GM18499 (cell line): ENCODE measurements around the gene E4F1.
"Not testable (repeated sequence)": the region's sequence is repeated elsewhere in the genome, so short reads cannot be mapped to it uniquely, and the experiment has no call there.

Experiments
- ATAC-seq: cut with Tn5 transposase; IDR thresholded peaks from one replicate; pipeline ENCODE4 v1.9.1; 2021; ENCODE audit warnings: moderate number of reproducible peaks; ENCODE audit not compliant: insufficient read depth, unreplicated experiment

E4F1 gene

GRCh38 chr16:2242598-2242997 is 19.2 kb downstream of the E4F1 start:
- no peak for ATAC-seq

- ATAC-seq, result no peak
Measured at GRCh38 chr16:2243031-2243528, 19.7 kb downstream of the E4F1 start.

DNA sequence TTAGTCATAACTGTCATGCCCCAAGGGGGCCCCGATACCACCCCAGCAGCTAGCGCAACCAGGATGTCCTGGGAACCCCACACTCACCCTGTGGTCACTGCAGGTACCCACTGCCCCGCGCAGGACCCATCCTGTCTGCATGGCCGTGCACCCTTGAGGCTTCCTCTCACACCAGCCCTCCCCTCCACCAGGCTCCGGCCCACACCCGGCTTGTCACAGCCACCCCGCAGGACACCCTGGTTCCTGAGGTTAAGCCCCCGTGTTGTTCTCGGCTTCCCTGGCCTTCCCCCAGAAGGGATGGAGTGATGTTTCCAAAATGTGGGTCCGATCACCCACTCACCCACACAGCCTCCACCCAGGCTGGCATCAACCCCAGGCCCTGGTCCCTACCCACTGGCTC is 20.4 kb downstream of the E4F1 start:
- ATAC-seq, result no peak

GRCh38 chr16:2244301-2244700 is 20.9 kb downstream of the E4F1 start:
- no peak for ATAC-seq

GRCh38 chr16:2244926-2245795 is 21.8 kb downstream of the E4F1 start:
- ATAC-seq, result no peak

- no peak for ATAC-seq
Measured at GRCh38 chr16:2246301-2246885, 23.0 kb downstream of the E4F1 start.

- ATAC-seq, result peak; percentile 3
Measured at GRCh38 chr16:2250652-2251295, 27.4 kb downstream of the E4F1 start.

DNA sequence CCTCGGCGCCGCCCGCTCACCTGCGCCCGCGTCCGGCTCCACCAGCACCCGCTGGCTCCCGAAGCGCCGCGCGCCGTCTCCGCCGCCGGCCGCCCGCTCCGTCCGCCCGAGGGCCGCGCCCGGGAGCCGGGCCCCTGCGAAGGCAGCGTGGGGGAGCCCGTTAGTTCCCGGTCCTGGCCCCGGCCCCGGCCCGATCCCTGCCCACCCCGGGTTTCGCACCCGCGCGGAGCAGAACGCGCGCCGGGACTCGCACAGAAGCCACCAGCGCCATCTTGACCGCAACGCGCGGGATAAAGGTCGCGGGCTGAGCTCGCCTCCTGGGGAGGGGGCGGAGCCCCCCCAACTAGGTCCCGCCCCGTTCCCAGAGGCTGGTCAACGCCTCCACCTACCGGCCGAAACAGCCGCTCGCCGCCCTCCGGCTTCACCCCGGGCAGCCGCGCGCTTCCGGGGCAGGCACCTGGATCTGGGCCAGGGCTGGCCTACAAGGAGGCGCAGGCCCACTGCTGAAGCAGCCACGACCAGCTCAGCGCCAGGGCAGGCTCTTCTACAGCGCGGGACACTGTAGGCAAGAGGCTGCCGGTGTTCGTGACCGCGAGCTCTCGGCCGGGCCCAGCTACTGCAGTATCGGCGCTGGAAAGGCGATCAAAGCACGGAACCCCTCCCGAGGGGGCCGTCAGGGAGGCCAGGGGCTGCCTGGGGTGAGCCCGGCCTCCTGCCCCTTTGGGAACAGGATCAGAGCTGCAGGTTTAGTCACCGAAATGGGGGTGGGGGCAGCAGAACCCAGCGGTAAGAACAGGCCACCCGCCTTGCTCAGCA is 28.1 kb downstream of the E4F1 start, which contains the start of gene ECI1:
TSS of gene ECI1 (minus strand) at position 292 of the 816 bp plus-strand sequence. CDS start at position 271, 21 bp downstream.
- peak; percentile 53 for ATAC-seq

DNA sequence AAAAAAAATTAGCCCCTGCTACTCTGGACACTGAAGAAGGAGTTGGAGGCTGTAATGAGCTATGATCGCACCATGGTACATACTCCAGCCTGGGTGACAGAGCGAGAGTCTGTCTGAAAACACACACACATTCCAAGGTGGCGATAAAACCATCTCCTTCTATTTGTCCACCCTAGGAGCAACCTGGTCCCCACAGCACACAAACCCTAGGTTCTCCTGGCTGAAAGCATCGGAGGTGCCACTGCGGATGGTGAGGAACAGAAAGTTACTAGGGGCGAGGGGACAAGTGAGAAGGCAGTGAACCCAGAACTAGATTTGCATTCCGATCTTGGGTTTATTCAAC is 29.4 kb downstream of the E4F1 start:
- no peak for ATAC-seq

DNA sequence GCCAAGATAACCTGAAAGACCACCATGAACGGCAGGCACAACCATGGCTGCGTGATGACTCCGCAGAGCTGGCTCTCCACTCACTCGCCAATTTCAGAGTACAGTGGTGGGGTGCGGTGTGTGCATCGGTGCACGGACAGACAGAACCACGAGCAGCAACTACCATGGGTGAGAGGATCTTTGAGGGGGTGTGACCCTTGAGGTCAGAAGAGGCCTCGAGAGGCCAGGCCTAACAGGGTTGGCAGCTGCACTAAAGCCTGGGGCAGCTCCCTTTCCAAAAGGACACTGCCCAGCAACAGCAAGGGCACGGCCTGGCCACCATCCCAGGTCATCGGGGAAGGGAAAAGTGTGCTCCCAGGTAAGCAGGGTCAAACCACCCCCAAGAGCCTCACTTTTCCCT is 29.9 kb downstream of the E4F1 start:
- ATAC-seq, result no peak

GRCh38 chr16:2256531-2257140 is 33.2 kb downstream of the E4F1 start:
- ATAC-seq, result no peak

DNA sequence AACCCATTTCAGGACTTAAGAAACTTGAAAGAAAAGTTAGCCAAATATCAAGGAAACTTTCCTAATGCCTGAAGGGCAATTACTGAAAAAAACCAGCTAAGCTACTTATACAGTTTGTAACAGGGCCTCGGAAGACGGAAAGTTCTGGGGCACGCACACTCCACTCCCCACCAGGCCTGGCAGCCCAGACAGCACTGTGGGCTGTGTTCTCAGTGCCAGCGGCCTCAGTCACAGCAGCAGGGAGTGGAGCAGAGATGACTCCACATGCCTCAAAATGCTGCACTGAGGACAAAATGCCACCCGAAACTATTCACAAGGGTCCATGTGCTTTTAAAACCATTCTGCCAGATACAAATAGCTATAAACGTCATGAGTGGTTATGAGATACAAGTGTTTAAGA is 34.3 kb downstream of the E4F1 start:
- ATAC-seq, result no peak

- not testable (repeated sequence) for ATAC-seq
Measured at GRCh38 chr16:2258530-2258929, 35.1 kb downstream of the E4F1 start.

DNA sequence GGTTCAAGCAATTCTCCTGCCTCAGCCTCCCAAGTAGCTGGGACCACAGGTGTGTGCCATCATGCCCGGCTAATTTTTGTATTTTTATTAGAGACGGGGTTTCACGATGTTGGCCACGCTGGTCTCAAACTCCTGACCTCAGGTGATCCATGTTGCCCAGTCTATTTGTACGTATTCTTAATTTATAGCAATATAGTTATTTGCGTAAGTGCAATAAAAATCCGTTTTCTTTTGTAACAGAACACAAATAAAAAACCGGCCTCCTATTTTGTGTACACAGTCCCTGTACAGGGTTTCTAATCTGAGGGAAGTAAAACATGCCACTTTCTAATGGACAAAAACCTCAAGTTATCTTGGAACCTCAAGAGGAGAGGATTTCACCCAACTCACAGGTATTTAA is 36.9 kb downstream of the E4F1 start:
- no peak for ATAC-seq

GRCh38 chr16:2263026-2263425 is 39.6 kb downstream of the E4F1 start:
- ATAC-seq, result not testable (repeated sequence)

DNA sequence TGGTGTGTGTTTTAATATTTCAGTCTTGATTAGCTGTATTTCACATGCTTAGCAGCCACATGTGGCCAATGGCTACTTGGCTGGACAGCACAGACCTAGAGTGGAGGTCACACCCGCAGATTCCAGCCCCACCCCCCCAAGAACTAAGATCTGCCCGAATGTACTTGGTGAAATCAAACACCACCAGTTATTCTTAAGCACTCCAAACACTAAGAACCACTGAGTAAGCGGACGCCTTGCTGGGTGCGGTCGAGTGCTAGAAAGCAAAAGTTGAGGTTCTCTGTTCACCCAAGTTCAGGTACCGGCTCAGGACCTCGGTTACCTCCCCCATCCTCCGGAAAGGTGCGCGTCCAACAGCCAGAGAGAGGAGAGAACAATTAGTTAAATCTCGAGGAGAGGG is 43.5 kb downstream of the E4F1 start:
- ATAC-seq, result not testable (repeated sequence)

DNA sequence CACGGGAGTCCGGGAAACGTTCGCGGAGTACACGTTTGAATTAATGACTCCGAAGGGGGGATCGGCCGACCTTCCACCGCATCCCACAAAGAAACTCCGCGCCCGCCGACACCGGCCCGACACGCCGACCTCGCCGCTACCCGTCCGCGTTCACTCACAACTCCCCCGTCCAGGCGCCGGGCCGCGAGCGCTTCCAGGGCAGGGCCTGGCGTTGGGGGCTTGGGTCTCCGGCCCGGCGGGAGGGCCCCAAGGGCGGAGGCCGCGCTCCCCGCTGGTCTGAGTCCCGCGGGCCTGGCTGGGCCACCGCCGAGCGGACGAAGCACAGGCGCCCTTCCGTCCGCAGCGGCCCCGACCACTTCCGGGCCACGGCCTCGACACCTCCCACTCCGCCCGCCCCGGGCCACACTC is 44.1 kb downstream of the E4F1 start:
- peak; percentile 29 for ATAC-seq

DNA sequence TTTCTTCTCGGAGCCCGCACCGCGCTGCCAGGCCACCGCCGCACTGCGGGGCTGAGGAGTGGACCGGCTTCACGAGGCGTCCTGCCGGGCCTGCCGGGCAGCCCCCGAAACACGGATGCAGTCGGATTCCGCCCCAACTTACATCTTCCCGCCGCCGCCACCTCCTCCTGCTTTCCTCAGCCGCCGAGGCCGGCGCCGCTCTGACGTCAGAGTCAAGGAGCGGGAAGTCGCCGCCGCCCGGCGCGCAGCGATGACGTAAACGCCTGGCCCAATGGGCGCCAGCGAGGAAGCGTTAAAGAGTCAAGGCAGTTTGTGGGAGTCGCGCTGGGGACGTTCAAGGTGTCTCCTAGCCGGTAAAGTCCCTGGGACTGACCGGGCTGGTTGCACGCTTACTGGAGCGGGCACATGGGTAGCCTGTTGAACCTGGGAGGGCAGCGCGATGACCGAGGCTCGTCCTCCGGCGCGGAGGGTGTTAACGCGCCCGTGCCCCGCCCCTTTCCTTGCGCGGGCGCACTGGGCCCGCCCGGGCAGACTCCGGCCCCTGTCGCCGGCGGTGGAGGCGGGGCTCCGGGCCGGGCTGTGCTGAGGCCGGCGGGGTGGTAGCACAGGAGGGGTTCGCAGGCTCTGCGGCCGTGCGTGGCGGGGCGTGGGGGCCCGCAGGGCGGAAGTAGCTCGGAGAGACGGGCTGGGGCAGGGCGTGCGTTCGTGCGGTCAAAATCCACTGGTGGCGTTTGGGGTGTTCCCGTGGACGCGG is 44.7 kb downstream of the E4F1 start, which contains the start of gene RNPS1:
TSS of gene RNPS1 (minus strand) at position 214 of the 754 bp plus-strand sequence. CDS start 3,483 bp downstream, outside the sequence.
- peak; percentile 42 for ATAC-seq

GRCh38 chr16:2270070-2270462 is 46.7 kb downstream of the E4F1 start:
- ATAC-seq, result no peak
